Left renal cortex interstitium (tissue), 4 donors: Measurements from ENCODE around the gene CTNNA1. TPM values are rescaled to one million over a fixed set of nuclear protein-coding genes. Genes with fewer than 3 reads are reported as not detected.
"Not testable (repeated sequence)": the region's sequence is repeated elsewhere in the genome, so short reads cannot be mapped to it uniquely, and the experiment has no call there.

Experiments used
- DNase-seq, 4 donors: peaks; one replicate each; pipeline ENCODE4 v3.0.0-alpha.2; 2013; ENCODE audit warnings: low read depth in 4 of 4, low spot score in 2 of 4, missing footprints in 1 of 4
- polyA plus RNA-seq, 4 donors: library from polyadenylated mRNA; unstranded; fragments of 120-200 nt; gene quantifications; one replicate each; pipeline ENCODE4 v1.2.1, GENCODE V29; 2013; ENCODE audit not compliant: insufficient read length in 4 of 4

CTNNA1 gene
- polyA plus RNA-seq, 4 donors = 383 to 405 (median 391) TPM

GRCh38 chr5:138921362-138921761 is 168.1 kb downstream of the CTNNA1 start:
- DNase-seq = not testable (repeated sequence)

GRCh38 chr5:138922494-138922893 is 169.3 kb downstream of the CTNNA1 start:
- DNase-seq = no peak

- DNase-seq = no peak
Observed at GRCh38 chr5:138925090-138925635, 171.9 kb downstream of the CTNNA1 start.

- DNase-seq = no peak
Observed at GRCh38 chr5:138926257-138926656, 173.0 kb downstream of the CTNNA1 start.

GRCh38 chr5:138926688-138927448 is 173.6 kb downstream of the CTNNA1 start:
- DNase-seq = no peak

- no peak for DNase-seq
Observed at GRCh38 chr5:138927544-138927943, 174.3 kb downstream of the CTNNA1 start.

- DNase-seq = no peak
Observed at GRCh38 chr5:138927979-138928378, 174.8 kb downstream of the CTNNA1 start.

GRCh38 chr5:138929571-138929955 is 176.3 kb downstream of the CTNNA1 start:
- DNase-seq = no peak

GRCh38 chr5:138930371-138931097 is 177.3 kb downstream of the CTNNA1 start:
- no peak for DNase-seq

- DNase-seq = no peak
Observed at GRCh38 chr5:138932171-138932810, 179.1 kb downstream of the CTNNA1 start.

GRCh38 chr5:138933522-138934290 is 180.5 kb downstream of the CTNNA1 start:
- no peak for DNase-seq

- DNase-seq = no peak
Observed at GRCh38 chr5:138934971-138935370, 181.7 kb downstream of the CTNNA1 start.

- DNase-seq = no peak
Observed at GRCh38 chr5:138935466-138935865, 182.2 kb downstream of the CTNNA1 start.

GRCh38 chr5:138936225-138936967 is 183.2 kb downstream of the CTNNA1 start:
- DNase-seq = no peak

GRCh38 chr5:138936968-138937345 is 183.7 kb downstream of the CTNNA1 start:
- no peak for DNase-seq

GRCh38 chr5:138937392-138938387 is 184.5 kb downstream of the CTNNA1 start:
- DNase-seq = no peak

GRCh38 chr5:138938526-138938925 is 185.3 kb downstream of the CTNNA1 start:
- no peak for DNase-seq

- no peak for DNase-seq
Observed at GRCh38 chr5:138942066-138942465, 188.8 kb downstream of the CTNNA1 start.

GRCh38 chr5:138942861-138943260 is 189.6 kb downstream of the CTNNA1 start:
- DNase-seq = no peak
